Left forelimb (tissue), 1 donor: ENCODE results near the gene SLC5A12.

Experiments used
- DNase-seq: peaks from one replicate; pipeline ENCODE4 v3.0.0-alpha.2; 2018; ENCODE audit warnings: low spot score

SLC5A12 gene

GRCh38 chr11:26719289-26719973 is 2.4 kb downstream of the SLC5A12 start:
- no peak for DNase-seq

- DNase-seq = no peak
Observed at GRCh38 chr11:26717771-26718170, 4.1 kb downstream of the SLC5A12 start.

DNA sequence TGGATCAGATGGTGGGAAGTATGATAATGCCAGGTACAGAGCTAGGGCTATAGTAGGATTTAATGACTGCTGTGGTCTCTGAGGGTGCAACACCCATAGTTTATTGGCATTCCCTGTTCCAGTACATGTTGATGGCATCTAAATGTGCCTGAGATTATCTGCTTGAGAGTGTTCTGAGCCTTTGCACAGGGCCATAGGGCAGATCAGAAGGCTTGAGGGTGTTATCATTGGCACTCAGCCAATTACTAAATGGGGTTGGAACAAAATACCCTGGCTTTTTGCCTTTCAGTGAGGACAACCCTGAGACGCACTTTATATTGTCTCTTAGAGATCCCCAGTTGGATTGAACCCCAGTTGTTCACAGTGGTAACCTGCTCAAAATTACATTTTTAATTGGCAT is 6.7 kb downstream of the SLC5A12 start:
- no peak for DNase-seq

- no peak for DNase-seq
Observed at GRCh38 chr11:26712497-26712896, 9.4 kb downstream of the SLC5A12 start.

DNA sequence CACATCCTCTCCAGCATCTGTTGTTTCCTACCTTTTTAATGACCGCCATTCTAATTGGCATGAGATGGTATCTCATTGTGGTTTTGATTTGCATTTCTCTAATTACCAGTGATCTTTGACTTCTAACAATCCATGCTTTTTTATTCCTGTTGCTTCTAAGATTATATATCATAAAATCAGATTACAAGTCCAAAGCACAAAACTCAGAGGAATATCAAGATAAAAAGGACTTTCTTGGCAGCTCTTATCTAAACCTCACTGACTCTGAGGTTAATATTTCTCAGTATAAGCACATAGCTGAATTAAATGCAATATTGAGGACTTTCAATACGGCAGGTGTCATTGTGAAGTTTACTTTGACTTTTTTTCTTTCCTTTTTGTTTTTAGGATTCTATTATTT is 11.4 kb downstream of the SLC5A12 start:
- DNase-seq = no peak

DNA sequence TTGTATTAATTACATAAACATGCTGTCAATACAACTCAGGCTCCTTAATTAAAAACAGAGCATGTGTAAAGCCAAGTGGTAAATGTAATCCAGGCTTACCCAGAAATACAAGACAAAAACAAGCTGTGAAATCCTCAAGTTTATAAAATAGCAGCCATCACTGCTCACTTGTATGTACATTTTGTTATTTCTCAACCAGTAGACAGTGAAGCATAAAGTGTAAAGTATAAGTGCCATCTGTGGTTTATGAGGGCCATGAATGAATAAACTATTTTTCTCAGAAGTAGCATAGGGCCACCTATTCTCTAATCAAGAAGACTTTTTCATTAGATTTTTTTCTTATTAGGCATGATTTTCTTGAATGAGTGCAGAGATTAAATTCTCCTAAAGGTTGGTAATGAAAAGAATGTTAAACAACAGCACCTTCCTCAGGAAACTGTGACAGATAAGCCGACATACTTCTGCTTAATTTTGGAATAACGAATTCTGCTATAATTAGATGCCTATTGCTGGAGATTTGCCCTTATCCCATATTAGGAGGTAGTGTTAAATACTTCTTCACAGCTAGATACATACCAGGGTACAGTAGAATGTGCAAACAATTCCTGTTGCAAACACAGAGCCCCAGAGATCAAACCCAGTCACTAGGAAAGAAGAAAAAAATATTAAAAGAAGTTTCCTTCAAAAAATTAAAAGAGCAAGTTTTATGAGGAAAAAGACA is 13.0 kb downstream of the SLC5A12 start:
- DNase-seq = no peak

DNA sequence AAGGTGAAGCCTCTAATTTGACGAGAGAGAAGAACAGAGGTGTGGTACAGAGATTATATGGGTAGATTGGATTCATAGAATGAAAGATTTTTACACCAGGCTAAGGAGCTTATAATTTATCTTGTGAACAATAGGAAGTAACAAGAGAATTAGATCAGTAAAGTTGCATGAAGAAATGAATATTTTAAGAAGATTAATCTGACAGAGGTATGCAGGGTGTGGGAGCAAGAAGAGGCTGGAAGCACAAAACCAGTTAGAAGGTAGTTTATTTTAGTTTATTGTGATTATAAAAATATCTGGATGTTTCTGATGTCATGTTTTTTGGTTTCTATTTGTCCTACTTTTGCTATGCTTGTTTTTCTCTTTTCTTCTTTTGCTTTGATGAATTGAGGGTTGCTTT is 15.7 kb downstream of the SLC5A12 start:
- DNase-seq = no peak

- DNase-seq = no peak
Observed at GRCh38 chr11:26704249-26704648, 17.6 kb downstream of the SLC5A12 start.

GRCh38 chr11:26703411-26704191 is 18.3 kb downstream of the SLC5A12 start:
- DNase-seq = no peak

DNA sequence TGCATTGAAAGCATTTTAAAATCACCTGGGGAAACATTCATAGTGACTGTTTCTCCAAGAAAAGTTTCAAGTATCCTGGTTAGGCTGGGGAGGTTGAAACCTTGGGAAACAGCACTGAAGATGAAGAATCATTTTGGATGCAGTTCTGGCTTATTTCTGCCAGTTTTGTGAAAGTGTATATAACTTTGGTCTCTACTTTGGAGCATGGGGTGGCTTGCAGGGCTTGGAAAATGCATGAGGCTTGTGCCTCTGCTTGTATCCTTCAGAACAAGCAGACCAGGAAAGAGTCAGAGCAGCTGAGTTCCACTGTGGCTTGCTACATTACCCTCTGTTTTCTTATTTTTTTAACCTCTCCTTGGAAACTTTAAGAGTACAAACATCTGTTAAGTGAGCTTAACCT is 19.5 kb downstream of the SLC5A12 start:
- DNase-seq = no peak

DNA sequence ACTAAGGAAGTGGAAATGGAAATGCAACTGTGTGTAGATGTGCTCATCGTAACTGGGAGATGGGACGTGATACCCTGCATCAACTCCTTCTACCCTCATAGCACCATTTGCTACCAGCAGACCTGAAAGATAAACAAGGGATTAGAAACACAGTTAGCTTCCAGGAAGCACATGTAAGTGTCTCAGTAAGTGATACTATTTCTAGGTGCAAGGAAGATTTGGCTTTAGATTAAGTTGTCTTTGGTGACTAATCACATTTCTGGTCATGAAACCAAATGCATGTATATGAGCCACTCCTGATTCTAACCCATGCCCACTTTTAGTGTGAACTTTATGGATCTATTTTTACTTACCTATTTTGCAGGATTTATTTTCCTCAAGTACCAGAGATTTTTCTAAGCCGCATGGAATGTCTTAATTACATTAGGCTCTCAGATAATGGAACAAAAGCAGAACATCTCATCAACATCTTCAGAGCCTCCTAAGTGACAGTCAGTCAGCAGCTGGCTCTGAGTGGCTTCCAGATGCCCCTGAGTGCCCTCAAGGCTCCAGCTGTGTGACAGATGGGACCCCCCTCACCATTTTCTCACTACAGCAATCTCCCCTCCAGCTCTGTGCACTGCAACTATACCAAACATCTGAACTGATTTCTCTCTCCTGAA is 21.2 kb downstream of the SLC5A12 start:
- no peak for DNase-seq

GRCh38 chr11:26698224-26698623 is 23.6 kb downstream of the SLC5A12 start:
- no peak for DNase-seq

DNA sequence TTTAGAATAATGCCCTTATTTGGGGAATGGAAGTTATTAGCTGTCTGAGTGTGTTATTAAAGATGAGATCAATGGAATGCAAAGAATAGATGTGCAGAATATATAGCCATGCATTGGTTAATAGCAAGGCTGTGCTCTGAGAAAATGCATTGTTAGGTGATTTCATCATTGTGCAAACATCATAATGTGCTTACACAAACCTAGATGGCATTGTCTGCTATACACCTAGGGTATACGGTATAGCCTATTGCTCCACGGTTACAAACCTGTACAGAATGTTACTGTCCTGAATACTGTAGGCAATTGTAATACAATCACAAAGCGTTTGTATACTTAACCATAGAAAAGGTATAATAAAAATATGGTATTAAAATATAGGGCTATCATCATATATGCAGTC is 25.5 kb downstream of the SLC5A12 start:
- DNase-seq = no peak

- DNase-seq = no peak
Observed at GRCh38 chr11:26688701-26689100, 33.2 kb downstream of the SLC5A12 start.

- DNase-seq = no peak
Observed at GRCh38 chr11:26687351-26687750, 34.5 kb downstream of the SLC5A12 start.

- no peak for DNase-seq
Observed at GRCh38 chr11:26677566-26677965, 44.3 kb downstream of the SLC5A12 start.

GRCh38 chr11:26676641-26677040 is 45.2 kb downstream of the SLC5A12 start:
- DNase-seq = no peak

- no peak for DNase-seq
Observed at GRCh38 chr11:26675233-26675928, 46.5 kb downstream of the SLC5A12 start.

- DNase-seq = no peak
Observed at GRCh38 chr11:26665946-26666345, 55.9 kb downstream of the SLC5A12 start.

- DNase-seq = no peak
Observed at GRCh38 chr11:26665036-26665435, 56.8 kb downstream of the SLC5A12 start.

DNA sequence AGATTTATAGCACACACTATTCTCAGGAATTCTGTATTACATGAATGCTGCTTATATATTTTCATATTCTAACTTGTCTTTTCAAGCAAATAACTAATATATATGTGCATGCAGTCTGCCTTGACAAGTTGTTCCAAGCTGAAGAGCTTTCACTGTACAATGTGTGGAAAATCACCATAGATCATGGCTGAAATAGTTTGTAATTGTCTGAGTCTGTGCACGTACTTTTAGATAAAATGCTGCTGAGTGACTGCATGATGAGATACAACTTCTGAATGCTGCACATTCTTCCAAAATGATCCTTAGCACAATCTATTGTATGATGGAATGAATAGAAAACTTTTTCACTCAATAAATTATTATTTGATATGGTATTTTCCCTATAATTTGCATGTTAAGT is 58.9 kb downstream of the SLC5A12 start:
- no peak for DNase-seq

GRCh38 chr11:26655287-26655686 is 66.6 kb downstream of the SLC5A12 start:
- no peak for DNase-seq
